Epithelial cell of proximal tubule (primary cell): ENCODE measurements around the gene USP9X. TPM values are rescaled to one million over a fixed set of nuclear protein-coding genes. Genes with fewer than 3 reads are reported as not detected.
A peak's percentile ranks its signal among the peaks of the same experiment; 100 is the strongest.
"Not testable (repeated sequence)": the region's sequence is repeated elsewhere in the genome, so short reads cannot be mapped to it uniquely, and the experiment has no call there.

ENCODE experiments used
- DNase-seq: peaks from one replicate; pipeline ENCODE4 v3.0.0-alpha.2; 2011; ENCODE audit warnings: low read depth
- H3K4me3 ChIP-seq: 2 replicates; pipeline ENCODE4 v1.5.1; 2011; ENCODE audit warnings: low read depth, mild to moderate bottlenecking, low read length
- CTCF ChIP-seq: conservative IDR thresholded peaks from 2 replicates; pipeline ENCODE4 v1.5.1; 2012; ENCODE audit warnings: low read depth, mild to moderate bottlenecking, low read length
- total RNA-seq: library from RNA; depleted of rRNA; stranded (reverse); fragments of >200 nt; gene quantifications from 2 replicates; pipeline ENCODE4 v1.2.3, GENCODE V29; 2015

Gene USP9X
- total RNA-seq, 1 donor from 2014 or later: 34.8 TPM

GRCh38 chrX:41108007-41108406 is 22.8 kb downstream of the USP9X start:
- TF ChIP-seq CTCF: no peak
- H3K4me3 ChIP-seq: no peak overlapping the region
- no peak for DNase-seq

- TF ChIP-seq CTCF: no peak
- no peak overlapping the region for H3K4me3 ChIP-seq
- DNase-seq: no peak
These were observed 23.4 kb downstream of the USP9X start for GRCh38 chrX:41108463-41109205.

GRCh38 chrX:41110801-41111625 is 25.8 kb downstream of the USP9X start:
- H3K4me3 ChIP-seq: no peak overlapping the region
- TF ChIP-seq CTCF: no peak
- DNase-seq: no peak

- not testable (repeated sequence) for DNase-seq, H3K4me3 ChIP-seq
- peak; percentile 56 for TF ChIP-seq CTCF
These were observed 29.8 kb downstream of the USP9X start for GRCh38 chrX:41115104-41115425.

- DNase-seq: no peak
- H3K4me3 ChIP-seq: no peak overlapping the region
- TF ChIP-seq CTCF: no peak
These were observed 31.7 kb downstream of the USP9X start for GRCh38 chrX:41116948-41117347.

- no peak for DNase-seq
- H3K4me3 ChIP-seq: no peak overlapping the region
- no peak for TF ChIP-seq CTCF
These were observed 32.9 kb downstream of the USP9X start for GRCh38 chrX:41118156-41118555.
